HCT116 (cell line): Measurements from ENCODE around the gene PRB2.

Source experiments
- CEBPB ChIP-seq: IDR thresholded peaks from 2 replicates; pipeline ENCODE4 v1.6.1; 2012; ENCODE audit warnings: low read depth
- POLR2A ChIP-seq: IDR thresholded peaks from 2 replicates; pipeline ENCODE4 v1.7.0; 2011; ENCODE audit warnings: borderline replicate concordance; ENCODE audit not compliant: insufficient read depth, insufficient read length; ENCODE audit errors: extremely low read depth
- SIN3A ChIP-seq: IDR thresholded peaks from 2 replicates; pipeline ENCODE4 v1.6.1; 2012; ENCODE audit warnings: low read depth
- SP1 ChIP-seq: IDR thresholded peaks from 2 replicates; pipeline ENCODE4 v1.6.1; 2012; ENCODE audit warnings: low read depth
- ZNF274 ChIP-seq: fragments of 200-500 bp; sonication (Bioruptor generic); IDR thresholded peaks from 2 replicates; pipeline ENCODE4 v1.6.1; 2014; ENCODE audit warnings: mild to moderate bottlenecking, low read depth, low read length, inconsistent platforms
- TF ChIP-seq, protein P1 (sequence below), 3 experiments: fragments of 200-600 bp in 1 of 3; sonication (generic) in 1 of 3; IDR thresholded peaks in 2 of 3; conservative IDR thresholded peaks in 1 of 3; 2 replicates each; pipeline ENCODE4 v1.5.1; 2012 to 2017; ENCODE audit warnings: low read depth in 2 of 3, low read length in 2 of 3, antibody characterized with exemption in 1 of 3, borderline replicate concordance in 1 of 3, control low read depth in 1 of 3, mild to moderate bottlenecking in 1 of 3, mixed read lengths in 1 of 3, mixed run types in 1 of 3, moderate library complexity in 1 of 3; ENCODE audit not compliant: insufficient read depth in 1 of 3

DNA sequence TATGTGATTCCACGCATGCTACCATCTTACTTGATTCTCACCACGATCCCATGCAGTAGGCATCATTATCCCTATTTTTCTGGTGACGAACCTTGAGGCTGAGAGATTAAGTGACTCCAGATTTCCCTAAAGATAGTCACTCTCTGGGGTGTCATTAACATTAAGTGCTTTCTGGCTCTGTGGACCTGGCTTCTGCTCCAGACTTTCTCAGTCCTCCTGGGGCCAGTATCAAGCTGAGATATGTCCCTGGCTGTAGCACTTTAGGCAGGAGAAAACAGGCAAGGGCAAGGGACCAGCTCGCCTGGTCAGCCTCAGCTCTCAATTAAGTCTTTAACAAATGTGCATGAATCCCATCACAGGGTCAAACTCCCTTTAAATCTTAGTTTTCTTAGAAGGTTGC, 38.3 kb upstream of the PRB2 start:
- TF ChIP-seq ZNF274 (no peak), POLR2A (no peak), SP1 (no peak), CEBPB (no peak), SIN3A (no peak)
- TF ChIP-seq, protein P1, sequence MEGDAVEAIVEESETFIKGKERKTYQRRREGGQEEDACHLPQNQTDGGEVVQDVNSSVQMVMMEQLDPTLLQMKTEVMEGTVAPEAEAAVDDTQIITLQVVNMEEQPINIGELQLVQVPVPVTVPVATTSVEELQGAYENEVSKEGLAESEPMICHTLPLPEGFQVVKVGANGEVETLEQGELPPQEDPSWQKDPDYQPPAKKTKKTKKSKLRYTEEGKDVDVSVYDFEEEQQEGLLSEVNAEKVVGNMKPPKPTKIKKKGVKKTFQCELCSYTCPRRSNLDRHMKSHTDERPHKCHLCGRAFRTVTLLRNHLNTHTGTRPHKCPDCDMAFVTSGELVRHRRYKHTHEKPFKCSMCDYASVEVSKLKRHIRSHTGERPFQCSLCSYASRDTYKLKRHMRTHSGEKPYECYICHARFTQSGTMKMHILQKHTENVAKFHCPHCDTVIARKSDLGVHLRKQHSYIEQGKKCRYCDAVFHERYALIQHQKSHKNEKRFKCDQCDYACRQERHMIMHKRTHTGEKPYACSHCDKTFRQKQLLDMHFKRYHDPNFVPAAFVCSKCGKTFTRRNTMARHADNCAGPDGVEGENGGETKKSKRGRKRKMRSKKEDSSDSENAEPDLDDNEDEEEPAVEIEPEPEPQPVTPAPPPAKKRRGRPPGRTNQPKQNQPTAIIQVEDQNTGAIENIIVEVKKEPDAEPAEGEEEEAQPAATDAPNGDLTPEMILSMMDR (IDR thresholded peaks at IDR 0.05 in 2 of 3, conservative IDR thresholded peaks at IDR 0.05 in 1 of 3; ENCODE audit: borderline replicate concordance in 1 of 3, insufficient read depth in 1 of 3, low read depth in 2 of 3, low read length in 2 of 3) = no peak
